Left lung (tissue), 10 donors: Measurements from ENCODE around the gene SFTPA2. TPM values are rescaled to one million over a fixed set of nuclear protein-coding genes. Genes with fewer than 3 reads are reported as not detected.
A peak's percentile ranks its signal among the peaks of the same experiment; 100 is the strongest.
"Not testable (repeated sequence)": the region's sequence is repeated elsewhere in the genome, so short reads cannot be mapped to it uniquely, and the experiment has no call there.

Experiments
- ATAC-seq: fragments of 200-7000 bp; cut with Tn5 transposase; one replicate; pipeline ENCODE4 v1.9.1; 2020; ENCODE audit warnings: moderate library complexity
- DNase-seq, 4 donors: peaks; one replicate each; pipeline ENCODE4 v3.0.0-alpha.2; 2013 to 2020
- H3K27ac ChIP-seq, 2 donors: fragments of 200-600 bp; sonication (generic) in 1 of 2; one replicate each; pipeline versions ENCODE4 v1.5.0 to v1.8.0; 2020 to 2021
- H3K27me3 ChIP-seq, 2 donors: fragments of 200-600 bp; sonication (generic) in 1 of 2; one replicate each; pipeline versions ENCODE4 v1.5.0 to v1.8.0; 2020 to 2021
- H3K36me3 ChIP-seq, 2 donors: fragments of 200-600 bp; sonication (generic) in 1 of 2; one replicate each; pipeline versions ENCODE4 v1.5.0 to v1.8.0; 2020 to 2021
- H3K4me1 ChIP-seq, 2 donors: fragments of 200-600 bp; one replicate each; pipeline ENCODE4 v1.8.0; 2021
- H3K4me3 ChIP-seq, 2 donors: fragments of 200-600 bp; sonication (generic) in 1 of 2; one replicate each; pipeline versions ENCODE4 v1.5.0 to v1.8.0; 2020 to 2021; ENCODE audit warnings: mild to moderate bottlenecking in 1 of 2
- H3K9me3 ChIP-seq, 2 donors: fragments of 200-600 bp; sonication (generic) in 1 of 2; one replicate each; pipeline versions ENCODE4 v1.5.0 to v1.8.0; 2020 to 2021
- intact Hi-C, 2 donors: fragments of 100-400 bp; cut with DNase I; formaldehyde crosslinking; loops; one replicate each; pipeline versions ENCODE4 v1.11.2 to v1.14.2; 2022
- polyA plus RNA-seq, 6 donors: library from polyadenylated mRNA; unstranded; fragments of 120-200 nt; gene quantifications; one replicate each; pipeline ENCODE4 v1.2.1, GENCODE V29; 2013; ENCODE audit not compliant: insufficient read length in 6 of 6
- total RNA-seq, 2 donors: library from RNA; stranded (reverse); fragmentation: NEBNext Ultra II Directional; extraction: Animal tissue kit (Norgen Biotek cat#: 25700); gene quantifications; one replicate each; pipeline ENCODE4 v1.2.1, GENCODE V29; 2021
- TF ChIP-seq, protein P1 (sequence below), 2 donors: fragments of 200-600 bp; sonication (generic) in 1 of 2; IDR thresholded peaks; one replicate each; pipeline versions ENCODE4 v1.5.0 to v1.8.0; 2021; ENCODE audit warnings: antibody characterized with exemption in 2 of 2
- donor health status: DM: no; HTN: yes; CAD: no.
- donor health status: DM: no; HTN: no; CAD: no.

The SFTPA2 gene
- total and polyA plus RNA-seq, 8 donors, result 0.83 to 13,178 (median 7.7) TPM

DNA sequence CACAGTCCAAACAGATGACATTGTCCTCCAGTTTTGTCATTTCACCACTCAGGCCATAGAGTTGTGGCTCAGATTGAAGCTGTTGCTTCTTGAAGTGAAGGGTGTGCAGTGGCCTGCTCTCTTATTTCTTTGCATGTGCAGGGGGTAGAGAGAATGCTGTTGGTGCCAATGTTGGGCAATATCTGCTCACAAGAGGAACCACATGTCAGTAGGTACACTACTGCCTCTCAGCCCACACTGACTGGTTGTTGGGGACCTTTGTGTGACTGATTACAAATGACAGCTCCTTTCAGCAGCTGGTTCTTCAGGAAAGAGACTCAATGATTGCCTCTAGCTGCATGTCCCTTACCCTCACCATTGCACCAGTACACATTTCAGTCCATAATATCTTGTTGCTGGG, 28.6 kb upstream of the SFTPA2 start:
- Histone ChIP-seq H3K27me3 (no peaks in the 10 kb centered on the region), H3K36me3 (no peaks in the 10 kb centered on the region), H3K4me1 (no peaks in the 10 kb centered on the region), H3K9me3 (no peaks in the 10 kb centered on the region), H3K4me3 (no peak overlapping the region), H3K27ac (no peak overlapping the region)
- TF ChIP-seq, protein P1, sequence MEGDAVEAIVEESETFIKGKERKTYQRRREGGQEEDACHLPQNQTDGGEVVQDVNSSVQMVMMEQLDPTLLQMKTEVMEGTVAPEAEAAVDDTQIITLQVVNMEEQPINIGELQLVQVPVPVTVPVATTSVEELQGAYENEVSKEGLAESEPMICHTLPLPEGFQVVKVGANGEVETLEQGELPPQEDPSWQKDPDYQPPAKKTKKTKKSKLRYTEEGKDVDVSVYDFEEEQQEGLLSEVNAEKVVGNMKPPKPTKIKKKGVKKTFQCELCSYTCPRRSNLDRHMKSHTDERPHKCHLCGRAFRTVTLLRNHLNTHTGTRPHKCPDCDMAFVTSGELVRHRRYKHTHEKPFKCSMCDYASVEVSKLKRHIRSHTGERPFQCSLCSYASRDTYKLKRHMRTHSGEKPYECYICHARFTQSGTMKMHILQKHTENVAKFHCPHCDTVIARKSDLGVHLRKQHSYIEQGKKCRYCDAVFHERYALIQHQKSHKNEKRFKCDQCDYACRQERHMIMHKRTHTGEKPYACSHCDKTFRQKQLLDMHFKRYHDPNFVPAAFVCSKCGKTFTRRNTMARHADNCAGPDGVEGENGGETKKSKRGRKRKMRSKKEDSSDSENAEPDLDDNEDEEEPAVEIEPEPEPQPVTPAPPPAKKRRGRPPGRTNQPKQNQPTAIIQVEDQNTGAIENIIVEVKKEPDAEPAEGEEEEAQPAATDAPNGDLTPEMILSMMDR (IDR thresholded peaks at IDR 0.05), result no peak
- intact Hi-C loops, result no loop called here
- ATAC-seq (peak; percentile 44), DNase-seq (peak in 1 of 4 donors; percentile 16)

DNA sequence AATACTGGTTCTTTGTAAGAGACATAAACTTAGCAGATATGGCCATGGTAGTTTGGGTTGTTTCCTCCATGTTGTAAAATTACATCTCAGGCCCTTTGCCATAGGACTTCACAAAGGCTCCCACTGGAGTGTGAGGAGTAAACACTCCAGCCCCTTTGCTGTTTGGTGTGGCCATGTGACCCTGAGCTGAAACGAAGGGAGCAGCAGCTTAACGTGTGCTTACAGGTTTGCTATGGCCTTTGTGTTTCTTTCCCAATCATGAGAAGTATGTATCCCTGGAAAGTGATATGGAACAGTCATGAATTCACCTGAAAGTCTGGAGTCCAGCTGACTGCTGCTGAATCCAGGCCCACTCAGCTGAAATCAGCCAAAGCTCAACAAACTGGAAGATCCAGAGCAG, 26.7 kb upstream of the SFTPA2 start:
- TF ChIP-seq, protein P1 (IDR thresholded peaks at IDR 0.05), result no peak
- DNase-seq, result peak in 1 of 4 donors; percentile 12
- no peaks in the 10 kb centered on the region for H3K36me3 ChIP-seq
- no peak overlapping the region for H3K4me3 ChIP-seq
- no peaks in the 10 kb centered on the region for H3K27me3 ChIP-seq
- no peaks in the 10 kb centered on the region for H3K4me1 ChIP-seq
- H3K27ac ChIP-seq, result no peak overlapping the region
- peak; percentile 67 for ATAC-seq
- intact Hi-C loops, result no loop called here
- H3K9me3 ChIP-seq, result no peaks in the 10 kb centered on the region

DNA sequence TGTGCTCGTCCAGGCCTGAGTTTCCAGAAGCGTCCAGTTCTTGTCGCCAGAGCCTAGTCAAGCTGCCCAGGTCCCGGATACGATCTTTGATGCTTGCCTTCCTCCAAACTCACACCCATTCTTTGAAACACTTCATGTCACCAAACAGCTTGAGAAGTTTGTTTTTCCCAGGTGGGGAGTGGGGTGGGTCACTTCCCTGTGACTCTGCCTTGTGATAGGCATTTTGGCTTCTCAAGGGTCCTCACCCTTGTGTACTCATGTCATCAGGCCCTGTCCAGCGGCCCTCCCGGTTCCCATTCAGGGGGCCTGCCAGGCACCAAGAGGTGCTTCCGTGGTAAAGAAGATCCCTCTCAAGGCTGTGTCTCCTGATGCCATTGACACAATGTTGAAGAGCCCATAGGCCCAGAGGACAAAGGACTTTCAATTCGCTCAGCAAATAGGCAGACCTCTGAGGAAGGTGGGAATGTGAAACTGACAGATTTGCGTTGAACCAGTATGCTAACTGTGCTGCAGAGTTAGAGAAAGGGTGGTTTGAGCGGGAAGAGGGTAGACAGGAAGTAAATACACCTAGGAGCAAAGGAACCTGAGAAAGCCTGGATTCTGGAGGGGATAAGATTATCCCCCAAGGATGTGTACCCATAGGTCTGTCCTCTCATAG, 25.8 kb upstream of the SFTPA2 start:
- TF ChIP-seq, protein P1 (IDR thresholded peaks at IDR 0.05), result no peak
- intact Hi-C loops, result no loop called here
- DNase-seq, result peak in 3 of 4 donors; percentile 13 to 78 (median 72)
- Histone ChIP-seq H3K4me3 (no peak overlapping the region), H3K27me3 (no peaks in the 10 kb centered on the region), H3K9me3 (no peaks in the 10 kb centered on the region), H3K36me3 (no peaks in the 10 kb centered on the region), H3K4me1 (no peaks in the 10 kb centered on the region), H3K27ac (peak overlapping the region in 1 of 2 donors; percentile 9)
- peak; percentile 84 for ATAC-seq

DNA sequence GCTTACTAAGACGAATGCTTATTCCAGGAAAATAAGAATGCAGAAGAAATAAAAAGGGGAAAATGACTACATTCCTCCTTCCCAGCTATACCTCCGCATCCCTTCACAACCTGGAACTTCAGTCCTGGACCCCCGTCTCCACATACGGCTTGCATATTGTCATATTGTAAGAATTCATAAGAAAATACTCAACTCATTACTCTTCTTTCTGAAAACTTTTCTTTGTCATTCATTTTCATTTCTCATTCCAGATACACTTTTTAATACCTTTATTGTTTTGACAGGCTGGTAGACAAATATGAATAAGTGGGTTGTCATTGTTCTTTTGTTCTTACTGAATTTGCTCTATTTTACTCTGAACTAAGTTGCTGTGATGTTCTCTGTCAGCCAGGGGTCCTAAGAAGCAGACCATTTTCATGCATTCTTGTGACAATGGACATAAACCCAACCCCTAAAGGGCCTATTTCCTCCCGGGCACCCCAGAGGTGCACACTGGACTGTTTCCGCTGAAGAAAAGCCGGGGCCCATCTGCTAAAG, 23.3 kb upstream of the SFTPA2 start:
- H3K27ac ChIP-seq, result no peak overlapping the region
- no peak overlapping the region for H3K4me3 ChIP-seq
- H3K4me1 ChIP-seq, result no peaks in the 10 kb centered on the region
- no peak for DNase-seq
- no peaks in the 10 kb centered on the region for H3K9me3 ChIP-seq
- no peaks in the 10 kb centered on the region for H3K36me3 ChIP-seq
- no peaks in the 10 kb centered on the region for H3K27me3 ChIP-seq
- ATAC-seq, result no peak
- TF ChIP-seq, protein P1 (IDR thresholded peaks at IDR 0.05), result no peak
- intact Hi-C loops, result no loop called here

DNA sequence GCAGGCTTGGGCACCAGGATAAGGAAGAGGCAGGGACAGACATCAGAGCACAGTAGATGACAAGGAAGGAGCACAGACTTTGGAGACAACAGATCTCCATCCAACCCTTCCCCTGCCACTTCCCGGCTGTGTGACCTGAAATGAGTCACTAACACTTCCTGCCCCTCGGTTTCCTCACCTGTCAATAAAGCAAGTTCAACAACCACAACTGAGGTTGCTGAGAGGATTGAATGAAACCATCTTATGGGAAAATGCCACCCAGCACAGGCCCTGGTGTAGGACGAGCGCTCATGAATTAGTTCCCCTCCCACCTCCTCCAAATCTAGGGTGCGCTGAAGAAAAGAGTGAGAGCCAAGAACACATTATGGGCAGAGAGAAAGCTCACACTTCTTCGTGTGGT, 22.7 kb upstream of the SFTPA2 start:
- H3K27ac ChIP-seq, H3K36me3 ChIP-seq, intact Hi-C loops, H3K4me3 ChIP-seq, DNase-seq, H3K4me1 ChIP-seq, H3K27me3 ChIP-seq, H3K9me3 ChIP-seq, ATAC-seq: not testable (repeated sequence)

DNA sequence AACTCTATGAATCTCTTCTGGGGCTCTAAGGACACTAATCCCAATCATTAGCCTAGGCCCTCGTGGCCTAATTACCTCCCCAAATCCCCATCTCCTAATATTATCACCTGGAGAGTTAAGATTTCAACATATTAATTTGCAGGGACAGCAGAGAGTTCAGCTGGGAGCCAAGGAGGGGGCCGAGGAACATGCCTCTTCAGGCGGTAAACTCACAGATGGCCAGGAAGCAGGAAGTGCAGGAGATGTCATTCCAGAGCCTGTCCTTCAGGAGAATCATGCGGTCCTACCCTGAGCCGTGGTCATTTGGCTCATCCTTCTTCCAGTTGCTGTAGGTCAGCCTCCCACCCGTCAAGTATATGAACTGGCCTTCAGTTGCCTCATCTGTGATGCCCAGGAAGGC, 21.9 kb upstream of the SFTPA2 start:
- H3K27ac ChIP-seq, result no peak overlapping the region
- H3K4me1 ChIP-seq, result no peaks in the 10 kb centered on the region
- H3K4me3 ChIP-seq, result no peak overlapping the region
- H3K9me3 ChIP-seq, result no peaks in the 10 kb centered on the region
- ATAC-seq, result no peak
- TF ChIP-seq, protein P1 (IDR thresholded peaks at IDR 0.05), result no peak
- intact Hi-C loops, result no loop called here
- H3K27me3 ChIP-seq, result no peaks in the 10 kb centered on the region
- no peaks in the 10 kb centered on the region for H3K36me3 ChIP-seq
- no peak for DNase-seq
